ENCODE measurements around the gene HOXB5.

HOXB5 gene

GRCh38 chr17:48601207-48601538 lies 7.6 kb upstream of the HOXB5 start:
- peak overlapping the region in 1 of 2 experiments; percentile 14 for H3K23ac ChIP-seq (ENCODE audit: low read length in 2 of 2)
- H3K79me1 ChIP-seq (replicated peaks; ENCODE audit: low read length, poor library complexity, severe bottlenecking) = no peaks in the 10 kb centered on the region
- 0% methylated on average over 3 of the region's 4 CpGs for WGBS
- peak overlapping the region; percentile 91 for H3K4me2 ChIP-seq (ENCODE audit: low read length, poor library complexity, severe bottlenecking)
- H3K4me3 ChIP-seq (ENCODE audit: insufficient read depth in 1 of 2, low read depth in 1 of 2, low read length in 2 of 2) = peak overlapping the region; percentile 61 to 92
- H3K4me1 ChIP-seq (ENCODE audit: control insufficient read depth, insufficient read depth, low read depth, low read length) = peaks cover 30% of the 10 kb centered on the region
- no peak overlapping the region for H2BK5ac ChIP-seq (ENCODE audit: low read depth, low read length, poor library complexity, severe bottlenecking)
- H3K9me3 ChIP-seq (ENCODE audit: control insufficient read depth, low read length) = no peaks in the 10 kb centered on the region
- no peak overlapping the region for H4K91ac ChIP-seq (ENCODE audit: low read length)
- no peak overlapping the region for H2BK15ac ChIP-seq (ENCODE audit: low read depth, poor library complexity, severe bottlenecking)
- H2AK5ac ChIP-seq (ENCODE audit: low read length, severe bottlenecking) = peak overlapping the region; percentile 68
- H3K9ac ChIP-seq (ENCODE audit: low read length) = peak overlapping the region; percentile 96
- H2BK120ac ChIP-seq (ENCODE audit: low read depth, low read length) = peak overlapping the region; percentile 84
- H3K18ac ChIP-seq (ENCODE audit: low read depth in 1 of 2, low read length in 2 of 2) = peak overlapping the region; percentile 71 to 78
- no peak for DNase-seq
- peak overlapping the region; percentile 68 for H3K27ac ChIP-seq (ENCODE audit: low read length, poor library complexity, severe bottlenecking)
- H3K14ac ChIP-seq (ENCODE audit: low read length in 2 of 2) = no peak overlapping the region
- no peak overlapping the region for H4K8ac ChIP-seq (ENCODE audit: low read length)
- no peak overlapping the region for H2BK12ac ChIP-seq (ENCODE audit: low read length in 2 of 2)
- no peak overlapping the region for H2AFZ ChIP-seq (ENCODE audit: low read depth, low read length)
- peak overlapping the region in 1 of 2 experiments; percentile 72 for H3K4ac ChIP-seq (ENCODE audit: low read depth in 1 of 2, low read length in 2 of 2)
- H3K36me3 ChIP-seq (ENCODE audit: control insufficient read depth in 1 of 2, insufficient read depth in 2 of 2, low read depth in 1 of 2, low read length in 2 of 2) = peaks cover 3 to 4% of the 10 kb centered on the region in 2 experiments
- no peaks in the 10 kb centered on the region for H3K27me3 ChIP-seq (ENCODE audit: control insufficient read depth in 1 of 2, insufficient read depth in 1 of 2, low read length in 2 of 2)

GRCh38 chr17:48600244-48601098 lies 6.9 kb upstream of the HOXB5 start:
- no peaks in the 10 kb centered on the region for H3K9me3 ChIP-seq (ENCODE audit: control insufficient read depth, low read length)
- peak overlapping the region in 1 of 2 experiments; percentile 84 for H3K23ac ChIP-seq (ENCODE audit: low read length in 2 of 2)
- H3K27me3 ChIP-seq (ENCODE audit: control insufficient read depth in 1 of 2, insufficient read depth in 1 of 2, low read length in 2 of 2) = no peaks in the 10 kb centered on the region
- H3K18ac ChIP-seq (ENCODE audit: low read depth in 1 of 2, low read length in 2 of 2) = peak overlapping the region; percentile 52 to 71
- H2AFZ ChIP-seq (ENCODE audit: low read depth, low read length) = no peak overlapping the region
- no peak overlapping the region for H2BK5ac ChIP-seq (ENCODE audit: low read depth, low read length, poor library complexity, severe bottlenecking)
- H3K4me1 ChIP-seq (ENCODE audit: control insufficient read depth, insufficient read depth, low read depth, low read length) = peaks cover 33% of the 10 kb centered on the region
- peak; percentile 82 for DNase-seq
- H3K4ac ChIP-seq (ENCODE audit: low read depth in 1 of 2, low read length in 2 of 2) = peak overlapping the region in 1 of 2 experiments; percentile 71
- H4K91ac ChIP-seq (ENCODE audit: low read length) = no peak overlapping the region
- peak overlapping the region; percentile 84 for H2BK120ac ChIP-seq (ENCODE audit: low read depth, low read length)
- peak overlapping the region; percentile 91 for H3K4me2 ChIP-seq (ENCODE audit: low read length, poor library complexity, severe bottlenecking)
- H3K14ac ChIP-seq (ENCODE audit: low read length in 2 of 2) = peak overlapping the region in 1 of 2 experiments; percentile 74
- no peak overlapping the region for H2BK12ac ChIP-seq (ENCODE audit: low read length in 2 of 2)
- H3K36me3 ChIP-seq (ENCODE audit: control insufficient read depth in 1 of 2, insufficient read depth in 2 of 2, low read depth in 1 of 2, low read length in 2 of 2) = peaks cover 8 to 11% of the 10 kb centered on the region in 2 experiments
- H4K8ac ChIP-seq (ENCODE audit: low read length) = no peak overlapping the region
- H2AK5ac ChIP-seq (ENCODE audit: low read length, severe bottlenecking) = peak overlapping the region; percentile 68
- peak overlapping the region; percentile 96 for H3K9ac ChIP-seq (ENCODE audit: low read length)
- no peak overlapping the region for H2BK15ac ChIP-seq (ENCODE audit: low read depth, poor library complexity, severe bottlenecking)
- peak overlapping the region; percentile 13 for H3K27ac ChIP-seq (ENCODE audit: low read length, poor library complexity, severe bottlenecking)
- under 1% methylated on average over 17 of the region's 17 CpGs for WGBS
- no peaks in the 10 kb centered on the region for H3K79me1 ChIP-seq (replicated peaks; ENCODE audit: low read length, poor library complexity, severe bottlenecking)
- H3K4me3 ChIP-seq (ENCODE audit: insufficient read depth in 1 of 2, low read depth in 1 of 2, low read length in 2 of 2) = peak overlapping the region in 1 of 2 experiments; percentile 92

DNA sequence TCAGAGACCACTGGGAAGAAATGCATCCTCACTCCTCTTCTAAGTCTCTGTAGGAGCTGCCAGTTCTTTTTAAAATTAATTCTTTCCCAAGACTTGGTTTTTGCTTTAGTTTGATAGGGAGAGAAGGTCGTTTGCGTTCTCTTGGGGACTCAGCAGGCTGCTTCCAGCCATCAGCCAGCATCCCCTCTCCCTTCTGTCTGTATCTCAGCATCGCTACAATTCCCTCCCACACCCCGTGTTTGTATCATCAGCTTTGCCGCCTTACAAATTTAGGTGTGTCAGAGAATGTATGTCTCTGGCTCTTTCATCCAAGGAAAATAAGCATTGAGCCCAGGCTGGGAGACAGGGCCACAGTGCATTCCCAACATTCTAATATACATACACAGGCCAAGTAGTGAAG lies 5.8 kb upstream of the HOXB5 start:
- peaks cover 42% of the 10 kb centered on the region for H3K4me1 ChIP-seq (ENCODE audit: control insufficient read depth, insufficient read depth, low read depth, low read length)
- no peak overlapping the region for H4K8ac ChIP-seq (ENCODE audit: low read length)
- no peak for DNase-seq
- H3K4me3 ChIP-seq (ENCODE audit: insufficient read depth in 1 of 2, low read depth in 1 of 2, low read length in 2 of 2) = no peak overlapping the region
- H3K4ac ChIP-seq (ENCODE audit: low read depth in 1 of 2, low read length in 2 of 2) = peak overlapping the region in 1 of 2 experiments; percentile 77
- H2BK12ac ChIP-seq (ENCODE audit: low read length in 2 of 2) = peak overlapping the region; percentile 6 to 79
- 8% methylated on average over 5 of the region's 5 CpGs for WGBS
- H3K9ac ChIP-seq (ENCODE audit: low read length) = peak overlapping the region; percentile 91
- no peaks in the 10 kb centered on the region for H3K79me1 ChIP-seq (replicated peaks; ENCODE audit: low read length, poor library complexity, severe bottlenecking)
- peak overlapping the region in 1 of 2 experiments; percentile 73 for H3K14ac ChIP-seq (ENCODE audit: low read length in 2 of 2)
- no peak overlapping the region for H3K4me2 ChIP-seq (ENCODE audit: low read length, poor library complexity, severe bottlenecking)
- H3K18ac ChIP-seq (ENCODE audit: low read depth in 1 of 2, low read length in 2 of 2) = peak overlapping the region; percentile 38 to 89
- no peak overlapping the region for H4K91ac ChIP-seq (ENCODE audit: low read length)
- no peak overlapping the region for H2AFZ ChIP-seq (ENCODE audit: low read depth, low read length)
- no peak overlapping the region for H2BK120ac ChIP-seq (ENCODE audit: low read depth, low read length)
- peaks cover 18 to 22% of the 10 kb centered on the region in 2 experiments for H3K36me3 ChIP-seq (ENCODE audit: control insufficient read depth in 1 of 2, insufficient read depth in 2 of 2, low read depth in 1 of 2, low read length in 2 of 2)
- H3K23ac ChIP-seq (ENCODE audit: low read length in 2 of 2) = peak overlapping the region; percentile 67 to 84
- no peak overlapping the region for H3K27ac ChIP-seq (ENCODE audit: low read length, poor library complexity, severe bottlenecking)
- no peaks in the 10 kb centered on the region for H3K27me3 ChIP-seq (ENCODE audit: control insufficient read depth in 1 of 2, insufficient read depth in 1 of 2, low read length in 2 of 2)
- peak overlapping the region; percentile 29 for H2AK5ac ChIP-seq (ENCODE audit: low read length, severe bottlenecking)
- no peak overlapping the region for H2BK5ac ChIP-seq (ENCODE audit: low read depth, low read length, poor library complexity, severe bottlenecking)
- no peak overlapping the region for H2BK15ac ChIP-seq (ENCODE audit: low read depth, poor library complexity, severe bottlenecking)
- H3K9me3 ChIP-seq (ENCODE audit: control insufficient read depth, low read length) = no peaks in the 10 kb centered on the region

DNA sequence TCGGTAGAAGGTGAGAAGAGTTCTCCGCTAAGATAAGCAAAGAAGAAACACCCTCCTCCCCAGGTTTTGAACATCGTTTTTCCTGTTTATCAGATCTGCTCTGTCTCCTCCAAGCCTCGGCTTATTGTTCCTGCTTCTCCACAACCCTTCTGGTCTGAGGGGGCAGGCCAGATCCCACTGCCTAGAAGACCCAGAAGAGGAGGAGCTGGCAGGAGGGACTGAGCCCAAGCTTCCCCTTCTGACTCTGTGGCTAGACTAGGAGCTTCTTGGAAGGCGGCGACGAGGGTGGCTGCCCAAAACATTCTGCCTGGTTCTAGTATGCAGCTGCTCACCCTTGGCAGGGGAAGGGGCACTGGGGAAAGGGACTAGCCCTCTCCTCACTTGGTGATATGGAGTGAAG lies 5.2 kb upstream of the HOXB5 start:
- no peaks in the 10 kb centered on the region for H3K79me1 ChIP-seq (replicated peaks; ENCODE audit: low read length, poor library complexity, severe bottlenecking)
- H3K27ac ChIP-seq (ENCODE audit: low read length, poor library complexity, severe bottlenecking) = peak overlapping the region; percentile 60
- peak overlapping the region; percentile 30 to 37 for H3K18ac ChIP-seq (ENCODE audit: low read depth in 1 of 2, low read length in 2 of 2)
- H3K9me3 ChIP-seq (ENCODE audit: control insufficient read depth, low read length) = no peaks in the 10 kb centered on the region
- H2BK15ac ChIP-seq (ENCODE audit: low read depth, poor library complexity, severe bottlenecking) = no peak overlapping the region
- WGBS = 0% methylated on average over 6 of the region's 7 CpGs
- H4K91ac ChIP-seq (ENCODE audit: low read length) = peak overlapping the region; percentile 47
- peaks cover 43% of the 10 kb centered on the region for H3K4me1 ChIP-seq (ENCODE audit: control insufficient read depth, insufficient read depth, low read depth, low read length)
- H3K4me3 ChIP-seq (ENCODE audit: insufficient read depth in 1 of 2, low read depth in 1 of 2, low read length in 2 of 2) = peak overlapping the region in 1 of 2 experiments; percentile 87
- H2AK5ac ChIP-seq (ENCODE audit: low read length, severe bottlenecking) = no peak overlapping the region
- peak overlapping the region in 1 of 2 experiments; percentile 90 for H3K14ac ChIP-seq (ENCODE audit: low read length in 2 of 2)
- H2BK5ac ChIP-seq (ENCODE audit: low read depth, low read length, poor library complexity, severe bottlenecking) = no peak overlapping the region
- H3K4ac ChIP-seq (ENCODE audit: low read depth in 1 of 2, low read length in 2 of 2) = peak overlapping the region; percentile 36 to 83
- H3K27me3 ChIP-seq (ENCODE audit: control insufficient read depth in 1 of 2, insufficient read depth in 1 of 2, low read length in 2 of 2) = no peaks in the 10 kb centered on the region
- H3K9ac ChIP-seq (ENCODE audit: low read length) = peak overlapping the region; percentile 91
- H2BK12ac ChIP-seq (ENCODE audit: low read length in 2 of 2) = peak overlapping the region in 1 of 2 experiments; percentile 11
- peak overlapping the region in 1 of 2 experiments; percentile 9 for H3K23ac ChIP-seq (ENCODE audit: low read length in 2 of 2)
- no peak overlapping the region for H4K8ac ChIP-seq (ENCODE audit: low read length)
- H3K36me3 ChIP-seq (ENCODE audit: control insufficient read depth in 1 of 2, insufficient read depth in 2 of 2, low read depth in 1 of 2, low read length in 2 of 2) = peaks cover 19 to 24% of the 10 kb centered on the region in 2 experiments
- peak overlapping the region; percentile 73 for H3K4me2 ChIP-seq (ENCODE audit: low read length, poor library complexity, severe bottlenecking)
- H2BK120ac ChIP-seq (ENCODE audit: low read depth, low read length) = no peak overlapping the region
- no peak for DNase-seq
- H2AFZ ChIP-seq (ENCODE audit: low read depth, low read length) = no peak overlapping the region
